T-helper 9 cell (primary cell): ENCODE data around the gene SOX14.

Experiments
- DNase-seq: peaks from one replicate; pipeline ENCODE4 v3.0.0-alpha.2; 2020

Gene SOX14

GRCh38 chr3:137768361-137769321 is 4.5 kb downstream of the SOX14 start:
- no peak for DNase-seq

GRCh38 chr3:137769322-137770065 is 5.4 kb downstream of the SOX14 start:
- no peak for DNase-seq

GRCh38 chr3:137770066-137770834 is 6.1 kb downstream of the SOX14 start:
- DNase-seq: no peak

GRCh38 chr3:137770835-137771399 is 6.8 kb downstream of the SOX14 start:
- no peak for DNase-seq

- no peak for DNase-seq
Measured at GRCh38 chr3:137771401-137772213, 7.5 kb downstream of the SOX14 start.

- DNase-seq: no peak
Measured at GRCh38 chr3:137772214-137772955, 8.3 kb downstream of the SOX14 start.

GRCh38 chr3:137778941-137779340 is 14.8 kb downstream of the SOX14 start:
- no peak for DNase-seq

GRCh38 chr3:137787529-137787928 is 23.4 kb downstream of the SOX14 start:
- DNase-seq: no peak

GRCh38 chr3:137789236-137789635 is 25.1 kb downstream of the SOX14 start:
- DNase-seq: no peak

GRCh38 chr3:137792626-137793271 is 28.6 kb downstream of the SOX14 start:
- DNase-seq: no peak

GRCh38 chr3:137796993-137797392 is 32.9 kb downstream of the SOX14 start:
- DNase-seq: no peak

- DNase-seq: no peak
Measured at GRCh38 chr3:137803215-137803614, 39.1 kb downstream of the SOX14 start.

GRCh38 chr3:137807998-137808397 is 43.9 kb downstream of the SOX14 start:
- DNase-seq: no peak

GRCh38 chr3:137809509-137809908 is 45.4 kb downstream of the SOX14 start:
- no peak for DNase-seq

- DNase-seq: no peak
Measured at GRCh38 chr3:137812023-137812422, 47.9 kb downstream of the SOX14 start.

GRCh38 chr3:137815251-137815650 is 51.1 kb downstream of the SOX14 start:
- DNase-seq: no peak
